GOT3 (cell line): ENCODE results near the gene KRTAP5-1.

ENCODE experiments used
- DNase-seq: peaks from one replicate; lab custom pipeline; 2025; ENCODE audit warnings: mixed read lengths; lab: John Stamatoyannopoulos, UW

KRTAP5-1 gene

DNA sequence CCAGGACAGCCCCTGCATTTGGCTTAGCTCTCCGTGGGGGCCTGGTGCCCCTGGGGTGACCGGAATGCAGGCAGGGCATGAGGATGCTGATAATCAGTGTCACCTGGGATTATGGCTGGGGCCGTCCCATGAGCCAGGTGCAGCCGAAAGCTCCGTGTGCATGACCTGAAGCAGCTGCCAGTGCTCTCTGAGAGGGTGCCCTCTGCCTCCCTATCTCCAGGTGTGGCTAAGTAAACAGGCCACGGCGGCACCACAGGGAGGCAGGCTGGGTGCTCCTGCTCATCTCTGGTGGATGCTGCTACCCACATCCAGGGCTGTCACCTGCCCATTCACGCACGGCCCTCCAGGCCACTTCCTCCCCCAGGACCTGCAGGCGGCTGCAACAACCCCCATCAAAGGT is 42.8 kb downstream of the KRTAP5-1 start:
- no peak for DNase-seq

- DNase-seq: no peak
Observed at GRCh38 chr11:1541474-1542204, 43.4 kb downstream of the KRTAP5-1 start.

GRCh38 chr11:1540074-1540473 is 45.0 kb downstream of the KRTAP5-1 start:
- DNase-seq: no peak

GRCh38 chr11:1538153-1538552 is 46.9 kb downstream of the KRTAP5-1 start:
- DNase-seq: no peak

DNA sequence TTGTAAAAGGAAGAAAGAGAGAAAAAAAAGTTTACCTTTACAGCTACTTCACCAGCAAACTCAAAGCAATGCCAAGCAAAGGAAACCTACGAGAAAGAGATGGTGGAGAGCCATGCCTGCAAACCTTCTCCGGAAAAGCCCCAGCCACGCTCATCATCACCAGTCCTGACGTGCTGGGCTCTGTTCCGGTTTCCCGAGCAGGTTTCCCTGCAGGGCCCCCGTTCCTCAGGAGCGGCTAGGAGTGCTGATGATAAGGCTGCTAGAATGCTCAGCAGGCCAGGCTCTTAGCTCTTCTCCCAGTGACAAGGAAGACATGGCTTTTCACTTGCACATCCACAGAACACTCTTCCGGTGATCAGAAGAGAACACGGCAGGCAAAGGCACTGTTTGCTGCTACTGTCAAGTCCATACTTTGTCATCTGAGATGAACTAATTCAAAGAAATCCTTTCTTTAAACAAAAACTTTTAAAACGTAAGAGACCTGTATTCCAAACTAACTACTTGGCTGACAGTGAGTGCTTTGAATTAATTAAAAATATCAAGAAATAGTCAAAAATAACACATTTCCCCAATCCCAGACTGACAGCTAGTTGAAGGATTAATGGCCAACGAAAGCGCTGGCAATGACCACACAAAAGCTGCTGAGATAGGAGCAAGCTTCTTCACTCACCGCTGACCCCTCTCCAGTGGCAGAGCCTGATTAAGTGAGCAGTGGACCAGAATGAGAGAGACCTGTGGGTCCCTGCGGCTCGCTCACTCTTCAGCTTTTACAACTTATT is 48.8 kb downstream of the KRTAP5-1 start:
- DNase-seq: no peak

GRCh38 chr11:1534682-1535081 is 50.4 kb downstream of the KRTAP5-1 start:
- no peak for DNase-seq
